HEK293 (cell line): ENCODE measurements around the gene LRCH1.

Source experiments
- CTCF ChIP-seq: fragments of 450-650 bp; formaldehyde crosslinking; IDR thresholded peaks from 2 replicates; pipeline ENCODE4 v1.5.1; 2016; ENCODE audit warnings: missing biosample characterization, missing genetic modification characterization
- REST ChIP-seq: fragments of 450-650 bp; formaldehyde crosslinking; IDR thresholded peaks from 2 replicates; pipeline ENCODE4 v1.5.1; 2016; ENCODE audit warnings: missing biosample characterization, missing genetic modification characterization
- ZBTB7A ChIP-seq: fragments of 450-650 bp; formaldehyde crosslinking; IDR thresholded peaks from 2 replicates; pipeline ENCODE4 v1.5.1; 2016; ENCODE audit warnings: low read depth, missing biosample characterization, missing genetic modification characterization
- ZNF114 ChIP-seq: fragments of 450-650 bp; formaldehyde crosslinking; IDR thresholded peaks from 2 replicates; pipeline ENCODE4 v1.5.0; 2017; ENCODE audit warnings: missing biosample characterization, missing genetic modification characterization
- ZNF274 ChIP-seq, 2 experiments: fragments of 200-500 bp in 1 of 2; fragments of 450-650 bp in 1 of 2; sonication (Bioruptor generic) in 1 of 2; formaldehyde crosslinking in 1 of 2; IDR thresholded peaks; 2 replicates each; pipeline versions ENCODE4 v1.5.1 to v1.6.1; 2014 to 2016; ENCODE audit warnings: borderline replicate concordance in 1 of 2, inconsistent platforms in 1 of 2, low read length in 1 of 2, missing biosample characterization in 1 of 2, missing genetic modification characterization in 1 of 2
- ZNF791 ChIP-seq: fragments of 450-650 bp; formaldehyde crosslinking; IDR thresholded peaks from 2 replicates; pipeline ENCODE4 v1.5.1; 2016; ENCODE audit warnings: missing biosample characterization, missing genetic modification characterization

GRCh38 chr13:46523972-46524752 is 28.8 kb upstream of the LRCH1 start:
- TF ChIP-seq CTCF (tag by site-specific recombination) (no peak), ZNF791 (tag by site-specific recombination) (no peak), ZBTB7A (tag by site-specific recombination) (no peak), ZNF114 (no peak), ZNF274 (IDR thresholded peaks at IDR 0.05; ENCODE audit: low read length) (no peak), ZNF274 (tag by site-specific recombination; IDR thresholded peaks at IDR 0.05; ENCODE audit: borderline replicate concordance) (no peak), REST (tag by site-specific recombination) (no peak)
